K562 (cell line): ENCODE measurements around the gene RNASEH2A. TPM values are rescaled to one million over a fixed set of nuclear protein-coding genes. Genes with fewer than 3 reads are reported as not detected.

Experiments used
- ARHGAP35 ChIP-seq: fragments of 450-650 bp; IDR thresholded peaks from 2 replicates; pipeline ENCODE4 v1.6.1; 2018; ENCODE audit not compliant: partially characterized antibody
- ATF4 ChIP-seq: fragments of 450-650 bp; formaldehyde crosslinking; IDR thresholded peaks from 2 replicates; pipeline ENCODE4 v1.4.0; 2022; ENCODE audit warnings: mild to moderate bottlenecking, moderate library complexity
- BRD4 ChIP-seq: fragments of 200-600 bp; sonication (generic); IDR thresholded peaks from 2 replicates; pipeline ENCODE4 v1.6.1; 2017; ENCODE audit warnings: inconsistent platforms
- CXXC5 ChIP-seq: fragments of 250-450 bp; sonication (Bioruptor Pico); IDR thresholded peaks from 2 replicates; pipeline ENCODE4 v1.8.0; 2022; ENCODE audit warnings: inconsistent platforms, mild to moderate bottlenecking, moderate library complexity
- E2F4 ChIP-seq: sonication (generic); formaldehyde crosslinking; IDR thresholded peaks from 2 replicates; pipeline ENCODE4 v1.8.0; 2022; ENCODE audit warnings: mild to moderate bottlenecking, low read depth, missing genetic modification reagents
- ETS2 ChIP-seq: IDR thresholded peaks from 2 replicates; pipeline ENCODE4 v1.6.1; 2016; ENCODE audit warnings: borderline replicate concordance, missing genetic modification characterization, mild to moderate bottlenecking, moderate library complexity, missing compliant biosample characterization; ENCODE audit not compliant: poor library complexity, severe bottlenecking
- FIP1L1 ChIP-seq: fragments of 200-400 bp; formaldehyde crosslinking; IDR thresholded peaks from 2 replicates; pipeline ENCODE4 v1.6.1; 2018; ENCODE audit warnings: mild to moderate bottlenecking, low read depth, low read length; ENCODE audit not compliant: poor library complexity, severe bottlenecking
- GABPA ChIP-seq: fragments of 200-800 bp; sonication (Bioruptor generic); conservative IDR thresholded peaks from 2 replicates; pipeline ENCODE4 v1.6.1; 2016; ENCODE audit warnings: low read depth, missing genetic modification characterization, missing compliant biosample characterization
- HOXB6 ChIP-seq: fragments of 250-450 bp; sonication (Bioruptor Pico); IDR thresholded peaks from 2 replicates; pipeline ENCODE4 v1.5.1; 2022; ENCODE audit warnings: mild to moderate bottlenecking, borderline replicate concordance
- KAT8 ChIP-seq: fragments of 450-650 bp; IDR thresholded peaks from 2 replicates; pipeline ENCODE4 v1.6.1; 2016; ENCODE audit warnings: low read depth, mild to moderate bottlenecking
- MEF2D ChIP-seq: conservative IDR thresholded peaks from 2 replicates; pipeline ENCODE4 v1.6.1; 2016; ENCODE audit warnings: low read depth, missing genetic modification characterization, missing compliant biosample characterization
- MNT ChIP-seq, 2 experiments: fragments of 450-650 bp; conservative IDR thresholded peaks; 2 replicates each; pipeline ENCODE4 v1.6.1; 2017; ENCODE audit warnings: mild to moderate bottlenecking in 2 of 2, moderate library complexity in 2 of 2
- MTA1 ChIP-seq: fragments of 450-650 bp; IDR thresholded peaks from 2 replicates; pipeline ENCODE4 v1.6.1; 2017; ENCODE audit warnings: borderline replicate concordance
- MTF1 ChIP-seq: fragments of 250-450 bp; sonication (Bioruptor Pico); IDR thresholded peaks from 2 replicates; pipeline ENCODE4 v1.9.0; 2021; ENCODE audit warnings: moderate library complexity, mild to moderate bottlenecking, inconsistent platforms, borderline replicate concordance
- PYGO2 ChIP-seq: fragments of 450-650 bp; IDR thresholded peaks from 2 replicates; pipeline ENCODE4 v1.6.1; 2016; ENCODE audit warnings: mild to moderate bottlenecking, missing genetic modification characterization, moderate library complexity, missing compliant biosample characterization
- RBFOX2 ChIP-seq: fragments of 200-400 bp; formaldehyde crosslinking; IDR thresholded peaks from 2 replicates; pipeline ENCODE4 v1.6.1; 2017; ENCODE audit warnings: low read depth, mild to moderate bottlenecking, low read length, moderate library complexity
- SNIP1 ChIP-seq: fragments of 450-650 bp; IDR thresholded peaks from 2 replicates; pipeline ENCODE4 v1.7.1; 2017; ENCODE audit warnings: low read depth, mild to moderate bottlenecking
- TAF1 ChIP-seq: IDR thresholded peaks from 2 replicates; pipeline ENCODE4 v1.6.1; 2011; ENCODE audit warnings: mild to moderate bottlenecking, low read length, moderate library complexity; ENCODE audit not compliant: insufficient read depth, control insufficient read depth, severe bottlenecking; ENCODE audit errors: extremely low read depth
- TSHZ1 ChIP-seq: fragments of 250-450 bp; sonication (Bioruptor Pico); IDR thresholded peaks from 2 replicates; pipeline ENCODE4 v1.4.0; 2020; ENCODE audit warnings: mild to moderate bottlenecking, moderate library complexity
- ZNF146 ChIP-seq: IDR thresholded peaks from one replicate; pipeline ENCODE4 v1.6.1; 2018; ENCODE audit warnings: missing compliant biosample characterization; ENCODE audit not compliant: unreplicated experiment
- ZNF76 ChIP-seq: fragments of 250-450 bp; sonication (Bioruptor Pico); IDR thresholded peaks from 2 replicates; pipeline ENCODE4 v1.4.0; 2020; ENCODE audit warnings: mild to moderate bottlenecking, moderate library complexity, borderline replicate concordance
- polyA plus RNA-seq, 8 experiments: library from polyadenylated mRNA; depleted of rRNA in 4 of 8; stranded (reverse) in 5 of 8; unstranded in 3 of 8; fragments of >200 nt; fragmentation: Nextera tagmentation in 2 of 8; fragmentation: Illumina TruSeq in 1 of 8; extraction: Ambion mirVana in 2 of 8; extraction: Trizol in 1 of 8; gene quantifications; 2 replicates each; pipeline versions ENCODE4 v1.2.1 to v1.2.3, GENCODE V29; 2011 to 2014; ENCODE audit warnings: inconsistent platforms in 1 of 8, missing spikeins in 1 of 8
- total RNA-seq, 7 experiments: library from RNA; depleted of rRNA in 6 of 7; stranded (reverse); fragments of >200 nt in 6 of 7; fragmentation: Illumina TruSeq in 2 of 7; extraction: Trizol in 2 of 7; gene quantifications; 2 replicates each; pipeline versions ENCODE4 v1.2.1 to v1.2.3, GENCODE V29; 2011 to 2021; ENCODE audit warnings: low replicate concordance in 1 of 7

The RNASEH2A gene
- total and polyA plus RNA-seq, 9 of the 15 experiments (the other 6 are each of a cell fraction or from before 2014, with no cell fraction given), result 22.3 to 78.0 (median 61.7) TPM

GRCh38 chr19:12838182-12838885 is 31.9 kb downstream of the RNASEH2A start, which contains the start of gene MAST1 (continued):
- no peak for TF ChIP-seq ETS2
- TF ChIP-seq TAF1, result no peak
- TF ChIP-seq TSHZ1 (CRISPR knock-in tag), result no peak
- no peak for TF ChIP-seq ATF4
- peak; percentile 83 for TF ChIP-seq CXXC5 (CRISPR knock-in tag)
- peak; percentile 35 for TF ChIP-seq FIP1L1
- TF ChIP-seq BRD4, result no peak
- TF ChIP-seq MTF1 (CRISPR knock-in tag), result no peak
- TF ChIP-seq RBFOX2, result peak; percentile 68
- no peak for TF ChIP-seq GABPA (tag)
- TF ChIP-seq E2F4 (CRISPR knock-in tag), result no peak
- no peak for TF ChIP-seq ZNF76 (CRISPR knock-in tag)
- TF ChIP-seq PYGO2, result no peak
- TF ChIP-seq SNIP1, result no peak
- no peak for TF ChIP-seq ZNF146 (CRISPR knock-in tag)
- no peak for TF ChIP-seq KAT8
- TF ChIP-seq HOXB6 (CRISPR knock-in tag), result no peak
- no peak for TF ChIP-seq MEF2D (tag)
- TF ChIP-seq MTA1, result no peak
- TF ChIP-seq MNT (conservative IDR thresholded peaks at IDR 0.05), result 0 out of 4 replicates have a peak, but pooled peaks of 1 of the 2 experiments have one; percentile 22
- TF ChIP-seq ARHGAP35, result no peak
